NCI-H345 treated with DMSO at 0.1 percent for 48 hours (cell line): ENCODE data around the gene C12orf57.

ENCODE experiments used
- DNase-seq: peaks from one replicate; lab custom pipeline; 2025; ENCODE audit not compliant: unreplicated experiment; lab: John Stamatoyannopoulos, UW

The C12orf57 gene

GRCh38 chr12:6987956-6988553, 44.2 kb downstream of the C12orf57 start:
- DNase-seq, result no peak
